ENCODE results near the gene ZMIZ1.

Gene ZMIZ1

DNA sequence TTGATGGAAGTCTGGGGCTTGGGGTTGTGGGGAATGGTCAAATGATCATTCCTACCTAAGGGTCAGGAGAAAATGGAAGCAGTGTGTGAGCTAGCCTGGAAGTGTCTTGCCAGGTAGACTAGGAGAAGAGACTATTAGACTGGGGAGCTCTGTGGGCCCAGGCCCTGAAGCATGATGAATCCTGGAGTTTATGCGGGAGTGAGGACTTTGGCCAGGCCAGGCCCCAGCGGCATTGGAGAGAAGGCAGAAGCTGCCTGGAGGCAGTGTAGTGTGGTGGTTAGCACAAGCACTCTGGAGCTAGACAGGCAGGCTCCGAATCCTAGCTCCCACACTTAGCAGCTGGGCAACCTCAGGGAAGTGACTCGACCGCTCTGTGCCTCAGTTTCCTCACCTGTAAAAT, 29.3 kb downstream of the ZMIZ1 start (continued):
- TF ChIP-seq ZNF48 (tag by site-specific recombination; IDR thresholded peaks at IDR 0.05) = no peak
- TF ChIP-seq ZNF202 (tag by site-specific recombination; IDR thresholded peaks at IDR 0.05; ENCODE audit: borderline replicate concordance) = no peak
- TF ChIP-seq ZNF37A (tag by site-specific recombination; IDR thresholded peaks at IDR 0.05) = no peak
- no peak for TF ChIP-seq HOXA7 (CRISPR knock-in tag; IDR thresholded peaks at IDR 0.05; ENCODE audit: borderline replicate concordance)

- H3K4me1 ChIP-seq (ENCODE audit: control insufficient read depth, insufficient read depth, low read length) = peaks cover 5% of the 10 kb centered on the region; the same call in 1 of the 2 replicates
- no peaks in the 10 kb centered on the region for H3K9me3 ChIP-seq (ENCODE audit: control insufficient read depth, insufficient read depth, low read depth, low read length)
- H3K36me3 ChIP-seq (ENCODE audit: control insufficient read depth in 2 of 2, insufficient read depth in 1 of 2, low read length in 2 of 2) = no peaks in the 10 kb centered on the region
- H3K27ac ChIP-seq (ENCODE audit: extremely low read depth, low read depth, low read length) = no peak overlapping the region
- POLR2A ChIA-PET = interaction anchor here (1.1 to 1.5 kb wide), 3 partner anchors 19 to 27 kb away, joined by 3 to 4 read pairs (median 4); no protein-coding TSS in a partner anchor
- CTCF ChIA-PET = interaction anchor here (0.6 kb wide), 3 partner anchors 124 to 227 kb away, joined by 3 read pairs; no protein-coding TSS in a partner anchor
- H3K4me3 ChIP-seq (ENCODE audit: low read depth, low read length) = no peak overlapping the region
- TF ChIP-seq ZNF544 (tag by site-specific recombination; IDR thresholded peaks at IDR 0.05) (no peak), ZNF701 (tag by site-specific recombination; IDR thresholded peaks at IDR 0.05) (no peak), FEZF1 (tag by site-specific recombination; IDR thresholded peaks at IDR 0.05) (no peak), ZFP69B (tag by site-specific recombination; IDR thresholded peaks at IDR 0.05) (no peak), ZNF157 (tag by site-specific recombination; IDR thresholded peaks at IDR 0.05) (no peak), ZNF174 (tag by site-specific recombination; IDR thresholded peaks at IDR 0.05) (no peak), OVOL3 (tag by site-specific recombination; IDR thresholded peaks at IDR 0.05) (no peak), ZNF16 (tag by site-specific recombination; IDR thresholded peaks at IDR 0.05; ENCODE audit: low read depth) (no peak), ZNF341 (tag by site-specific recombination; IDR thresholded peaks at IDR 0.05; ENCODE audit: low read depth) (no peak), ZNF24 (tag by site-specific recombination; IDR thresholded peaks at IDR 0.05) (no peak), ZNF10 (tag by site-specific recombination; IDR thresholded peaks at IDR 0.05) (no peak), ZNF555 (tag by site-specific recombination; conservative IDR thresholded peaks at IDR 0.05) (no peak), ZSCAN16 (tag by site-specific recombination; IDR thresholded peaks at IDR 0.05) (no peak), ZNF248 (tag by site-specific recombination; IDR thresholded peaks at IDR 0.05) (no peak), ZNF140 (tag by site-specific recombination; IDR thresholded peaks at IDR 0.05) (no peak), ZNF274 (IDR thresholded peaks at IDR 0.05; ENCODE audit: low read length) (no peak), ZNF274 (tag by site-specific recombination; IDR thresholded peaks at IDR 0.05; ENCODE audit: borderline replicate concordance) (no peak), SETDB1 (IDR thresholded peaks at IDR 0.05; ENCODE audit: insufficient read length, low read length) (no peak), ZNF449 (tag by site-specific recombination; IDR thresholded peaks at IDR 0.05) (no peak)
- TF ChIP-seq, protein P1, sequence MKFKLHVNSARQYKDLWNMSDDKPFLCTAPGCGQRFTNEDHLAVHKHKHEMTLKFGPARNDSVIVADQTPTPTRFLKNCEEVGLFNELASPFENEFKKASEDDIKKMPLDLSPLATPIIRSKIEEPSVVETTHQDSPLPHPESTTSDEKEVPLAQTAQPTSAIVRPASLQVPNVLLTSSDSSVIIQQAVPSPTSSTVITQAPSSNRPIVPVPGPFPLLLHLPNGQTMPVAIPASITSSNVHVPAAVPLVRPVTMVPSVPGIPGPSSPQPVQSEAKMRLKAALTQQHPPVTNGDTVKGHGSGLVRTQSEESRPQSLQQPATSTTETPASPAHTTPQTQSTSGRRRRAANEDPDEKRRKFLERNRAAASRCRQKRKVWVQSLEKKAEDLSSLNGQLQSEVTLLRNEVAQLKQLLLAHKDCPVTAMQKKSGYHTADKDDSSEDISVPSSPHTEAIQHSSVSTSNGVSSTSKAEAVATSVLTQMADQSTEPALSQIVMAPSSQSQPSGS (tag by site-specific recombination; IDR thresholded peaks at IDR 0.05; ENCODE audit: low read depth) = no peak
These were observed 29.8 kb downstream of the ZMIZ1 start for GRCh38 chr10:79098596-79099015.

All from HEK293 (cell line).